Gastroesophageal sphincter (tissue), 4 donors: Measurements from ENCODE around the gene SUB1. TPM values are rescaled to one million over a fixed set of nuclear protein-coding genes. Genes with fewer than 3 reads are reported as not detected.

Experiments
- ATAC-seq: fragments of 150-250 bp; one replicate; pipeline ENCODE4 v1.9.1; 2016; ENCODE audit warnings: mild to moderate bottlenecking, moderate library complexity
- H3K27ac ChIP-seq, 4 donors: fragments of 200-600 bp; sonication (generic) in 3 of 4; 1 replicate in 3 of 4; 2 replicates in 1 of 4; pipeline ENCODE4 v1.5.1; 2016 to 2019
- H3K27me3 ChIP-seq: fragments of 200-600 bp; sonication (generic); one replicate; pipeline ENCODE4 v1.5.1; 2019
- H3K36me3 ChIP-seq, 2 donors: fragments of 200-600 bp; sonication (generic); one replicate each; pipeline ENCODE4 v1.5.1; 2019; ENCODE audit warnings: control low read depth in 1 of 2
- H3K4me1 ChIP-seq, 3 donors: fragments of 200-600 bp; sonication (generic); 1 replicate in 2 of 3; 2 replicates in 1 of 3; pipeline ENCODE4 v1.5.1; 2016 to 2019; ENCODE audit warnings: control low read depth in 2 of 3
- H3K4me3 ChIP-seq, 2 donors: fragments of 200-600 bp; sonication (generic); one replicate each; pipeline ENCODE4 v1.5.1; 2019; ENCODE audit warnings: mild to moderate bottlenecking in 1 of 2, moderate library complexity in 1 of 2
- H3K9me3 ChIP-seq, 3 donors: fragments of 200-600 bp; sonication (generic); one replicate each; pipeline ENCODE4 v1.5.1; 2017 to 2019; ENCODE audit warnings: control low read depth in 2 of 3
- EP300 ChIP-seq: sonication (generic); formaldehyde crosslinking; IDR thresholded peaks from one replicate; pipeline ENCODE4 v1.6.1; 2017; ENCODE audit warnings: antibody characterized with exemption, mild to moderate bottlenecking
- POLR2A ChIP-seq, 2 donors: fragments of 450-650 bp; IDR thresholded peaks; one replicate each; pipeline ENCODE4 v1.6.1; 2017; ENCODE audit warnings: antibody characterized with exemption in 2 of 2, mild to moderate bottlenecking in 2 of 2, moderate library complexity in 1 of 2
- POLR2AphosphoS5 ChIP-seq: sonication (generic); formaldehyde crosslinking; IDR thresholded peaks from one replicate; pipeline ENCODE4 v1.6.1; 2017; ENCODE audit warnings: antibody characterized with exemption
- WGBS, 2 donors: methylation state at CpG; one replicate each; pipeline ENCODE4 v1.1.5; 2018; ENCODE audit warnings: low coverage in 1 of 2; 5-methylcytosine and 5-hydroxymethylcytosine counted together
- total RNA-seq, 4 donors: library from RNA; depleted of rRNA; stranded (reverse); fragments of >200 nt; gene quantifications; one replicate each; pipeline ENCODE4 v1.1.0, GENCODE V29; 2016
- TF ChIP-seq, protein P1 (sequence below), 4 experiments: fragments of 200-600 bp in 2 of 4; fragments of 450-650 bp in 2 of 4; sonication (generic) in 1 of 4; IDR thresholded peaks; one replicate each; pipeline ENCODE4 v1.5.1; 2017 to 2019; ENCODE audit warnings: antibody characterized with exemption in 4 of 4, mild to moderate bottlenecking in 2 of 4, moderate library complexity in 2 of 4

The SUB1 gene
- total RNA-seq, 4 donors from 2014 or later: 122 to 221 (median 149) TPM

DNA sequence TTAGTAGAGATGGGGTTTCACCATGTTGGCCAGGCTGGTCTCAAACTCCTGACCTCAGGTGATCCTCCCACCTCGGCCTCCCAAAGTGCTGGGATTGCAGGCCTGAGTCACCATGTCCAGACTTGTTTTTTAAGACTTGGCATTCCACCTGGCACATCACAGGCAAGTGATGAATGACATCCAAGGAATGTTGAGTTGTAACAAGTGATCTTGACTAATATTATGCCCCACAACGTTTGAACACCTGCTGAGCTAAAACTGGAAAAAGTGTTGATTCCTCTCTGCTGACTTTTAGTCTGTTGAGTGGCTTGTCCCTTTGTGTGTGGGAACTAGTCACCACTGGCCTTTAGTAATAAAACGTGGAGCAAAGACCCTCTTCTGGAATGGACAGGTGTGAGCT, 54.6 kb downstream of the SUB1 start:
- H3K4me1 ChIP-seq: no peaks in the 10 kb centered on the region
- ATAC-seq: no peak
- no peak overlapping the region for H3K27ac ChIP-seq
- H3K4me3 ChIP-seq: no peak overlapping the region
- H3K9me3 ChIP-seq: no peaks in the 10 kb centered on the region
- WGBS, 2 donors: 60 to 63% methylated on average over 2 to 3 of the region's 3 CpGs
- TF ChIP-seq EP300 (no peak), POLR2A (IDR thresholded peaks at IDR 0.05) (no peak), POLR2AphosphoS5 (no peak)
- TF ChIP-seq, protein P1, sequence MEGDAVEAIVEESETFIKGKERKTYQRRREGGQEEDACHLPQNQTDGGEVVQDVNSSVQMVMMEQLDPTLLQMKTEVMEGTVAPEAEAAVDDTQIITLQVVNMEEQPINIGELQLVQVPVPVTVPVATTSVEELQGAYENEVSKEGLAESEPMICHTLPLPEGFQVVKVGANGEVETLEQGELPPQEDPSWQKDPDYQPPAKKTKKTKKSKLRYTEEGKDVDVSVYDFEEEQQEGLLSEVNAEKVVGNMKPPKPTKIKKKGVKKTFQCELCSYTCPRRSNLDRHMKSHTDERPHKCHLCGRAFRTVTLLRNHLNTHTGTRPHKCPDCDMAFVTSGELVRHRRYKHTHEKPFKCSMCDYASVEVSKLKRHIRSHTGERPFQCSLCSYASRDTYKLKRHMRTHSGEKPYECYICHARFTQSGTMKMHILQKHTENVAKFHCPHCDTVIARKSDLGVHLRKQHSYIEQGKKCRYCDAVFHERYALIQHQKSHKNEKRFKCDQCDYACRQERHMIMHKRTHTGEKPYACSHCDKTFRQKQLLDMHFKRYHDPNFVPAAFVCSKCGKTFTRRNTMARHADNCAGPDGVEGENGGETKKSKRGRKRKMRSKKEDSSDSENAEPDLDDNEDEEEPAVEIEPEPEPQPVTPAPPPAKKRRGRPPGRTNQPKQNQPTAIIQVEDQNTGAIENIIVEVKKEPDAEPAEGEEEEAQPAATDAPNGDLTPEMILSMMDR (IDR thresholded peaks at IDR 0.05): no peak
- no peaks in the 10 kb centered on the region for H3K36me3 ChIP-seq
- H3K27me3 ChIP-seq: no peaks in the 10 kb centered on the region

DNA sequence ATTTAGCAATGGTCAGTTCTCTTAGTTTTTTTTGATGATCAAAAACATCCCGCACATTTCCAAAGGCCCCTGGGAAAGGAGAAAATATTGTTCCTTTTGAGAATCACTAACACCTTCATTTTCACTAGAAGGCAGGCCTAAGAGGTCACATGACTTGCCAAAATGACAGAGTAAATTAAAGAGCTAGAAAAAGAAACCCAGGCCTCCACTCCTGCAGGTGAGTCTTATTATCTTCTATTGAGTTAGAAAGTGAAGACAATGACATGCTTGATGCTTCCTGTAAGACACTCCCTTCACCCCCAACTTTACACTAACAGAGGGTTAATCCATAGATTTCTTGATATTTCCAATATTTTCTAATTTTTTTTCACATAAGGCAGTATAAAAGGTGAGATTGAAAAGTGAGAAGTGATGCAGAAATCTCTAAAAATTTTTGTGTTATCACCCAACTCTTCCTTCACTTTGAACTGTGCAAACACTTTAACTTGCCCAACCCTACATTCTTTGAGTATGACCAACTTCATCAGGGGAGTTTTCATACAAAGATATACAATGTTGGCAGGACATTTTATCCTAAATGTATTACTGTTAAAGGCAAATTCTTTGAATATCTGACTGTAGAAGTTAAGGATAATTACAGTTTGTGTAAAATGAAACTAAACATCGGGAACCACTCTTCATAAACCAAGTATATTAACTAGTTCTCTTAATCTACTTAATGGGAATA, 57.1 kb downstream of the SUB1 start:
- Histone ChIP-seq H3K27ac (no peak overlapping the region), H3K4me3 (no peak overlapping the region), H3K27me3 (no peaks in the 10 kb centered on the region), H3K36me3 (no peaks in the 10 kb centered on the region), H3K4me1 (no peaks in the 10 kb centered on the region), H3K9me3 (no peaks in the 10 kb centered on the region)
- 85 to 100% methylated on average over 1 to 2 of the region's 2 CpGs for WGBS, 2 donors
- TF ChIP-seq EP300 (no peak), POLR2AphosphoS5 (no peak), POLR2A (IDR thresholded peaks at IDR 0.05) (no peak)
- TF ChIP-seq, protein P1 (IDR thresholded peaks at IDR 0.05): no peak
- ATAC-seq: no peak

DNA sequence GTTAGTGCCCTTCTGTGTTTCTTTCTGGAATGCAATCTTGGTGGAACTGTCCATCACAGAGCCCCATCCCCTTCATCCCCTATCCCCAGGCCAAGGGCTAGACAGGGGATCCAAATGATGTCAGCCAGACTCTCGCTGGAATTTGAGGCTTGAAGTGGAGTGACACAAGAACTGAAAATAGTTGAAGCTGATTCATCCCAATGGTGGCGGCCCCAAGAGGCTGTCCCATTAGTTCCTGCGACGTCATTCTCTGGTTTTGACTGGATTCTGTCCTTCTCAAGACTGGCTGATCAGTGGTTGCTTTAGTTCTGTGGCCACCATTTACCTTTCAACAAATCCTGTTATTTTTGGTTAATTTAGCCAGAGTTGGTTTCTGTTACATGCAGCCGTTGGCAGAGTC, 59.9 kb downstream of the SUB1 start:
- TF ChIP-seq EP300 (no peak), POLR2AphosphoS5 (no peak), POLR2A (IDR thresholded peaks at IDR 0.05) (no peak)
- TF ChIP-seq, protein P1 (IDR thresholded peaks at IDR 0.05): no peak
- no peak overlapping the region for H3K4me3 ChIP-seq
- no peak overlapping the region for H3K27ac ChIP-seq
- H3K36me3 ChIP-seq: no peaks in the 10 kb centered on the region
- ATAC-seq: no peak
- no peaks in the 10 kb centered on the region for H3K4me1 ChIP-seq
- no peaks in the 10 kb centered on the region for H3K27me3 ChIP-seq
- 80 to 85% methylated on average over 1 to 3 of the region's 5 CpGs for WGBS, 2 donors
- no peaks in the 10 kb centered on the region for H3K9me3 ChIP-seq

DNA sequence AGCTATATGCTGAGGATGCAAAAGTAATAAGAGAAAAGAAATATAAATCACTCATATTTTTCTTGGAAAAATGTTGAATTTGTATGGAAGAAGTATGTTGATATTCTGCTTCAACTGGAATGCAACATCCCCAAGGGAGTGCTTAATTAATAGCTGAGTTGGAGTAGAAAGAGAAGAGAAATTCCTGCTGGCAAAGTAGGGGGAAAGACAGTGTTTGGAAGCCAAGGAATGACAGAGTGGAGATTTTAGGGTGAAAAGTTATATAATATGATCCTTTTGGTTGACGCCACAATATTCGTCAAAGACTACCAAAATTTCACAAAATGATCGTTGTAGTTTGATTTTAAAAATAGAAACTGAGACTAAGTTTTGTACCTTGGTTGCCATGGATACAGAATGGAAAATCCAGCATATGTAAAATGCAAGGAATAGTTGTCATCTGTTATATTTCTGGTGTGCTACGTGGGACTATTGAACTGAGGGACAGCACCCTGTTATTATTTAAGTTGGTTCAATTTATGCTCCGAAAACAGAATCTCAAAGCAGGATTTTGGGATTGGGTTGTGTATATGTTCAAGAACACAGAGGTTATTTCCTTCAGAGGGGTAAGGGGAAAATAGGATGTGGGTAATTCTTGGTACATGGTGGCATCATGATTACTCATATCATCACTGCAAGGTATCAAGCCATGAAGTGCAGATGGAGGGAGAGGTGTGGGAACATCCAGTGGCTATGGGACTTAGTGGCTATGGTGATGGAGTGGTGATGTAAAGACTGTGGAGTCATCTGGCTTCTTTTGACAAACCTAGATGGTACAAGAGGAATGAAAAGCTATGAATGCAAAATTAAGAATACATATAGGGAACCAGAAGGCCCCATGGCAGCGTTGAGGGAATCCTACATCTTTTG, 61.0 kb downstream of the SUB1 start:
- no peak overlapping the region for H3K27ac ChIP-seq

More for the DNA sequence above, 61.0 kb downstream of the SUB1 start:
- H3K27me3 ChIP-seq: no peaks in the 10 kb centered on the region
- TF ChIP-seq, protein P1 (IDR thresholded peaks at IDR 0.05): no peak
- TF ChIP-seq POLR2AphosphoS5 (no peak), POLR2A (IDR thresholded peaks at IDR 0.05) (no peak), EP300 (no peak)
- no peaks in the 10 kb centered on the region for H3K36me3 ChIP-seq
- H3K4me1 ChIP-seq: no peaks in the 10 kb centered on the region
- no peak for ATAC-seq
- no peak overlapping the region for H3K4me3 ChIP-seq
- no peaks in the 10 kb centered on the region for H3K9me3 ChIP-seq
- WGBS, 2 donors: 58 to 63% methylated on average over 5 to 6 of the region's 6 CpGs
